Liver (tissue), 9 donors: Measurements from ENCODE around the gene ALKBH1. TPM values are rescaled to one million over a fixed set of nuclear protein-coding genes. Genes with fewer than 3 reads are reported as not detected.

Experiments used
- DNase-seq: peaks from one replicate; pipeline ENCODE4 v3.0.0-alpha.2; 2017; ENCODE audit warnings: low spot score
- H3K27ac ChIP-seq, 2 donors: one replicate each; pipeline ENCODE4 v1.7.0; 2013; ENCODE audit warnings: inconsistent platforms in 2 of 2, low read length in 2 of 2, control low read depth in 1 of 2, low read depth in 1 of 2, mild to moderate bottlenecking in 1 of 2
- H3K27me3 ChIP-seq, 4 donors: one replicate each; pipeline versions ENCODE4 v1.6.1 to v1.7.0; 2013; ENCODE audit warnings: low read length in 3 of 4, inconsistent platforms in 1 of 4, mild to moderate bottlenecking in 1 of 4, moderate library complexity in 1 of 4; ENCODE audit not compliant: control insufficient read depth in 4 of 4, insufficient read depth in 4 of 4
- H3K36me3 ChIP-seq, 4 donors: one replicate each; pipeline versions ENCODE4 v1.6.1 to v1.7.0; 2013; ENCODE audit warnings: low read length in 3 of 4, mild to moderate bottlenecking in 3 of 4, low read depth in 1 of 4, moderate library complexity in 1 of 4; ENCODE audit not compliant: control insufficient read depth in 4 of 4, insufficient read depth in 3 of 4
- H3K4me1 ChIP-seq, 4 donors: one replicate each; pipeline versions ENCODE4 v1.6.1 to v1.7.0; 2013; ENCODE audit warnings: low read length in 3 of 4, mild to moderate bottlenecking in 3 of 4, moderate library complexity in 1 of 4; ENCODE audit not compliant: control insufficient read depth in 4 of 4, insufficient read depth in 4 of 4
- H3K4me3 ChIP-seq, 3 donors: one replicate each; pipeline versions ENCODE4 v1.6.1 to v1.7.0; 2013; ENCODE audit warnings: low read length in 3 of 3, control low read depth in 1 of 3, low read depth in 1 of 3, mild to moderate bottlenecking in 1 of 3
- H3K9ac ChIP-seq, 2 donors: one replicate each; pipeline ENCODE4 v1.7.0; 2013; ENCODE audit warnings: low read length in 2 of 2, mild to moderate bottlenecking in 2 of 2, moderate library complexity in 2 of 2, control low read depth in 1 of 2, low read depth in 1 of 2
- H3K9me3 ChIP-seq, 4 donors: one replicate each; pipeline versions ENCODE4 v1.6.1 to v1.7.0; 2013; ENCODE audit warnings: low read length in 3 of 4; ENCODE audit not compliant: control insufficient read depth in 4 of 4
- EGR1 ChIP-seq, 2 donors: IDR thresholded peaks; 2 replicates each; pipeline ENCODE4 v1.6.1; 2016 to 2018; ENCODE audit warnings: antibody characterized with exemption in 2 of 2, low read depth in 2 of 2
- FOXA1 ChIP-seq: IDR thresholded peaks from 2 replicates; pipeline ENCODE4 v1.6.1; 2016; ENCODE audit warnings: antibody characterized with exemption
- FOXA2 ChIP-seq: IDR thresholded peaks from 2 replicates; pipeline ENCODE4 v1.6.1; 2016; ENCODE audit warnings: antibody characterized with exemption
- GABPA ChIP-seq, 2 donors: IDR thresholded peaks in 1 of 2; conservative IDR thresholded peaks in 1 of 2; 2 replicates each; pipeline ENCODE4 v1.6.1; 2016; ENCODE audit warnings: antibody characterized with exemption in 2 of 2, mild to moderate bottlenecking in 1 of 2, moderate library complexity in 1 of 2
- HNF4A ChIP-seq, 2 donors: conservative IDR thresholded peaks; 2 replicates each; pipeline ENCODE4 v1.6.1; 2016; ENCODE audit warnings: antibody characterized with exemption in 2 of 2, mild to moderate bottlenecking in 2 of 2
- HNF4G ChIP-seq: IDR thresholded peaks from 2 replicates; pipeline ENCODE4 v1.6.1; 2016; ENCODE audit warnings: antibody characterized with exemption
- JUND ChIP-seq, 2 donors: IDR thresholded peaks; 2 replicates each; pipeline ENCODE4 v1.6.1; 2016; ENCODE audit warnings: antibody characterized with exemption in 2 of 2
- MAX ChIP-seq: IDR thresholded peaks from 2 replicates; pipeline ENCODE4 v1.6.1; 2016; ENCODE audit warnings: antibody characterized with exemption
- NR2F2 ChIP-seq: IDR thresholded peaks from 2 replicates; pipeline ENCODE4 v1.6.1; 2016; ENCODE audit warnings: antibody characterized with exemption
- RAD21 ChIP-seq, 2 donors: IDR thresholded peaks; 2 replicates each; pipeline ENCODE4 v1.6.1; 2016; ENCODE audit warnings: antibody characterized with exemption in 2 of 2, mild to moderate bottlenecking in 2 of 2
- RXRA ChIP-seq, 2 donors: IDR thresholded peaks; 2 replicates each; pipeline ENCODE4 v1.6.1; 2017 to 2018; ENCODE audit warnings: antibody characterized with exemption in 2 of 2, mild to moderate bottlenecking in 1 of 2
- SP1 ChIP-seq: IDR thresholded peaks from 2 replicates; pipeline ENCODE4 v1.6.1; 2018; ENCODE audit warnings: antibody characterized with exemption, mild to moderate bottlenecking
- TAF1 ChIP-seq: conservative IDR thresholded peaks from 2 replicates; pipeline ENCODE4 v1.6.1; 2016; ENCODE audit warnings: antibody characterized with exemption, mild to moderate bottlenecking
- YY1 ChIP-seq: IDR thresholded peaks from 2 replicates; pipeline ENCODE4 v1.6.1; 2016; ENCODE audit warnings: antibody characterized with exemption, mild to moderate bottlenecking
- ZBTB33 ChIP-seq: IDR thresholded peaks from 2 replicates; pipeline ENCODE4 v1.6.1; 2016; ENCODE audit warnings: antibody characterized with exemption
- WGBS: extraction: QIAGEN DNeasy Blood & Tissue Kit; methylation state at CpG from one replicate; pipeline ENCODE4 v1.1.7; 2013; 5-methylcytosine and 5-hydroxymethylcytosine counted together
- polyA plus RNA-seq, 2 donors: library from polyadenylated mRNA; stranded (reverse) in 1 of 2; unstranded in 1 of 2; fragments of 200-250 nt in 1 of 2; fragments of >200 nt in 1 of 2; fragmentation: Nextera tagmentation in 1 of 2; extraction: Ambion mirVana in 1 of 2; gene quantifications; one replicate each; pipeline versions ENCODE4 v1.2.1 to v1.2.3, GENCODE V29; 2013 to 2015
- total RNA-seq, 2 donors: library from RNA; depleted of rRNA; stranded (reverse); fragments of >200 nt; gene quantifications; one replicate each; pipeline ENCODE4 v1.2.3, GENCODE V29; 2014
- TF ChIP-seq, protein P1 (sequence below): fragments of 150-350 bp; IDR thresholded peaks from 2 replicates; pipeline ENCODE4 v1.5.1; 2017; ENCODE audit warnings: improper control_type of control experiment, low read depth, low read length; ENCODE audit not compliant: missing input control
- TF ChIP-seq, protein P2 (sequence below): IDR thresholded peaks from 2 replicates; pipeline ENCODE4 v1.6.1; 2016; ENCODE audit warnings: antibody characterized with exemption
- TF ChIP-seq, protein P3 (sequence below): IDR thresholded peaks from 2 replicates; pipeline ENCODE4 v1.6.1; 2016; ENCODE audit warnings: antibody characterized with exemption, mild to moderate bottlenecking
- donor health status: healthy.
- donor health status: healthy.
- donor health status: healthy.
- donor health status: healthy.
- donor health status: healthy.

ALKBH1 gene
- total RNA-seq (1 to 10 TPM; 5.1 to 6.1 TPM), polyA plus RNA-seq (1 to 10 TPM; 4.2 to 4.9 TPM)

DNA sequence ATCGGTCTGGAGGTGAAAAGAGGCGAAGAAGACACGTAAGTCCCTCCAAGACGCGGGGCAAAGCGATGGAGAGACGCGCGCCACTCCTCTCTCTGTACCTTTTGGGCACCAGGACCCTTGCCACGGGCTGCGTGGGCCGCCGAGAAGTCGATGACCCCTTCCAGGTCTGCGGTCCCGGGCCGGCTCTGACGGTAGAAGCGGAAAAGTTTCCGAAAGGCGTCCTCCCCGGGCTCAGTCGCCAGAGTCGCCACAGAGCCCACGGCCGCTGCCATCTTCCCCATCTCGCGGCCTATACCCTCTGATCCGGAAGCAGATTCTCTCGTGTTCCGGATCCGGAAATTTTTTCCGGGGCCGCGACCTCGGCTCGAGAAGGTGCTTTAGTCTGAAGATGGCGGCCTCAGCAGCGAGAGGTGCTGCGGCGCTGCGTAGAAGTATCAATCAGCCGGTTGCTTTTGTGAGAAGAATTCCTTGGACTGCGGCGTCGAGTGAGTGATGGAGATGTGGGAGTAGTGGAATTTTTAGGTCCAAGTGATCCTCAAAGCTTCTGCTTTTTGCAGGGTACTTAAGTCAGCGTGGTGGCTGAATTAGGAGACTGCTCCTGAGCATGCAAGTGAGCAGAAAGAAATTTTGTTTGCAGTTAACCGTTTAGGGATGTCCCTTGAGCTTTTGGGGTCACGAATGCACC, at the start of gene ALKBH1, which contains the start of gene SLIRP:
TSS of gene ALKBH1 (minus strand) at position 300 of the 685 bp plus-strand sequence. CDS start at position 281, 19 bp downstream.
TSS of gene SLIRP (plus strand) at position 380 of the 685 bp plus-strand sequence. CDS start at position 389, 9 bp downstream.
- DNase-seq, result peak; percentile 84
- Histone ChIP-seq H3K27me3 (no peaks in the 10 kb centered on the region), H3K9ac (peak within 1 kb of the TSS; percentile 71 to 81), H3K36me3 (peaks cover 6 to 24% (median 17%) of the 10 kb centered on the region in 4 donors), H3K4me3 (peak within 1 kb of the TSS; percentile 91 to 98 (median 92)), H3K4me1 (peaks cover 6 to 38% (median 33%) of the 10 kb centered on the region in 4 donors), H3K27ac (peak within 1 kb of the TSS in 1 of 2 donors; percentile 9), H3K9me3 (no peaks in the 10 kb centered on the region)
- TF ChIP-seq HNF4G (no peak), SP1 (no peak), TAF1 (peak; percentile 87), HNF4A (conservative IDR thresholded peaks at IDR 0.05) (peak; percentile 30), YY1 (peak; percentile 98), EGR1 (IDR thresholded peaks at IDR 0.05; ENCODE audit: low read depth in 2 of 2) (peak in 1 of 2 donors; percentile 17), MAX (peak; percentile 80), ZBTB33 (peak; percentile 31), FOXA2 (no peak), GABPA (IDR thresholded peaks at IDR 0.05 in 1 of 2, conservative IDR thresholded peaks at IDR 0.05 in 1 of 2) (peak; percentile 95 to 99), NR2F2 (peak; percentile 92), RXRA (IDR thresholded peaks at IDR 0.05) (peak; percentile 75 to 79), JUND (IDR thresholded peaks at IDR 0.05) (no peak), FOXA1 (no peak), RAD21 (IDR thresholded peaks at IDR 0.05) (peak; percentile 26 to 47)
- TF ChIP-seq, protein P1, sequence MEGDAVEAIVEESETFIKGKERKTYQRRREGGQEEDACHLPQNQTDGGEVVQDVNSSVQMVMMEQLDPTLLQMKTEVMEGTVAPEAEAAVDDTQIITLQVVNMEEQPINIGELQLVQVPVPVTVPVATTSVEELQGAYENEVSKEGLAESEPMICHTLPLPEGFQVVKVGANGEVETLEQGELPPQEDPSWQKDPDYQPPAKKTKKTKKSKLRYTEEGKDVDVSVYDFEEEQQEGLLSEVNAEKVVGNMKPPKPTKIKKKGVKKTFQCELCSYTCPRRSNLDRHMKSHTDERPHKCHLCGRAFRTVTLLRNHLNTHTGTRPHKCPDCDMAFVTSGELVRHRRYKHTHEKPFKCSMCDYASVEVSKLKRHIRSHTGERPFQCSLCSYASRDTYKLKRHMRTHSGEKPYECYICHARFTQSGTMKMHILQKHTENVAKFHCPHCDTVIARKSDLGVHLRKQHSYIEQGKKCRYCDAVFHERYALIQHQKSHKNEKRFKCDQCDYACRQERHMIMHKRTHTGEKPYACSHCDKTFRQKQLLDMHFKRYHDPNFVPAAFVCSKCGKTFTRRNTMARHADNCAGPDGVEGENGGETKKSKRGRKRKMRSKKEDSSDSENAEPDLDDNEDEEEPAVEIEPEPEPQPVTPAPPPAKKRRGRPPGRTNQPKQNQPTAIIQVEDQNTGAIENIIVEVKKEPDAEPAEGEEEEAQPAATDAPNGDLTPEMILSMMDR, result no peak
- TF ChIP-seq, protein P2, sequence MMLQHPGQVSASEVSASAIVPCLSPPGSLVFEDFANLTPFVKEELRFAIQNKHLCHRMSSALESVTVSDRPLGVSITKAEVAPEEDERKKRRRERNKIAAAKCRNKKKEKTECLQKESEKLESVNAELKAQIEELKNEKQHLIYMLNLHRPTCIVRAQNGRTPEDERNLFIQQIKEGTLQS, result no peak
- TF ChIP-seq, protein P3, sequence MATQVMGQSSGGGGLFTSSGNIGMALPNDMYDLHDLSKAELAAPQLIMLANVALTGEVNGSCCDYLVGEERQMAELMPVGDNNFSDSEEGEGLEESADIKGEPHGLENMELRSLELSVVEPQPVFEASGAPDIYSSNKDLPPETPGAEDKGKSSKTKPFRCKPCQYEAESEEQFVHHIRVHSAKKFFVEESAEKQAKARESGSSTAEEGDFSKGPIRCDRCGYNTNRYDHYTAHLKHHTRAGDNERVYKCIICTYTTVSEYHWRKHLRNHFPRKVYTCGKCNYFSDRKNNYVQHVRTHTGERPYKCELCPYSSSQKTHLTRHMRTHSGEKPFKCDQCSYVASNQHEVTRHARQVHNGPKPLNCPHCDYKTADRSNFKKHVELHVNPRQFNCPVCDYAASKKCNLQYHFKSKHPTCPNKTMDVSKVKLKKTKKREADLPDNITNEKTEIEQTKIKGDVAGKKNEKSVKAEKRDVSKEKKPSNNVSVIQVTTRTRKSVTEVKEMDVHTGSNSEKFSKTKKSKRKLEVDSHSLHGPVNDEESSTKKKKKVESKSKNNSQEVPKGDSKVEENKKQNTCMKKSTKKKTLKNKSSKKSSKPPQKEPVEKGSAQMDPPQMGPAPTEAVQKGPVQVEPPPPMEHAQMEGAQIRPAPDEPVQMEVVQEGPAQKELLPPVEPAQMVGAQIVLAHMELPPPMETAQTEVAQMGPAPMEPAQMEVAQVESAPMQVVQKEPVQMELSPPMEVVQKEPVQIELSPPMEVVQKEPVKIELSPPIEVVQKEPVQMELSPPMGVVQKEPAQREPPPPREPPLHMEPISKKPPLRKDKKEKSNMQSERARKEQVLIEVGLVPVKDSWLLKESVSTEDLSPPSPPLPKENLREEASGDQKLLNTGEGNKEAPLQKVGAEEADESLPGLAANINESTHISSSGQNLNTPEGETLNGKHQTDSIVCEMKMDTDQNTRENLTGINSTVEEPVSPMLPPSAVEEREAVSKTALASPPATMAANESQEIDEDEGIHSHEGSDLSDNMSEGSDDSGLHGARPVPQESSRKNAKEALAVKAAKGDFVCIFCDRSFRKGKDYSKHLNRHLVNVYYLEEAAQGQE, result peak; percentile 47
- under 1% methylated on average over 49 of the region's 49 CpGs for WGBS
